ENCODE data around the gene MSRB3.

DNA sequence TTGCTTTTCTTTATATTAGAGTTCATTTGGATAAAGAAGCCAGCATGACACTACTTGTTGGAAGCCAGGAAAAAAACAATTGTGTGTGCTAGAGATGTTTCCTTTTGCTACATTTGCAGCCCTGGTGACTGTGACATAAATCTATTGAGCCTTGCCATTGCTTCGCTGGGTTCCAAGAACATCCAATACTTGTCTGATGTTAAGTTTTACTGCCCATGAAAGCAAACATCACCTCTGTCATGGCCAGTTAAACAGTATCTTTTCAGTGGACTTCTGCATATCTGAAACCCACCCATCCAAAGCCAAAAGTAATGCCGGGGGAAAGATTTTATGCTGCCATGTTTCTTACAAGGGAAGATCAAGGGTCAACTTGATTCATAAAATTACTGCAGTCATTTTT lies 184.0 kb downstream of the MSRB3 start:
- no peak for TF ChIP-seq POLR2A (IDR thresholded peaks at IDR 0.05)
- TF ChIP-seq, protein P1, sequence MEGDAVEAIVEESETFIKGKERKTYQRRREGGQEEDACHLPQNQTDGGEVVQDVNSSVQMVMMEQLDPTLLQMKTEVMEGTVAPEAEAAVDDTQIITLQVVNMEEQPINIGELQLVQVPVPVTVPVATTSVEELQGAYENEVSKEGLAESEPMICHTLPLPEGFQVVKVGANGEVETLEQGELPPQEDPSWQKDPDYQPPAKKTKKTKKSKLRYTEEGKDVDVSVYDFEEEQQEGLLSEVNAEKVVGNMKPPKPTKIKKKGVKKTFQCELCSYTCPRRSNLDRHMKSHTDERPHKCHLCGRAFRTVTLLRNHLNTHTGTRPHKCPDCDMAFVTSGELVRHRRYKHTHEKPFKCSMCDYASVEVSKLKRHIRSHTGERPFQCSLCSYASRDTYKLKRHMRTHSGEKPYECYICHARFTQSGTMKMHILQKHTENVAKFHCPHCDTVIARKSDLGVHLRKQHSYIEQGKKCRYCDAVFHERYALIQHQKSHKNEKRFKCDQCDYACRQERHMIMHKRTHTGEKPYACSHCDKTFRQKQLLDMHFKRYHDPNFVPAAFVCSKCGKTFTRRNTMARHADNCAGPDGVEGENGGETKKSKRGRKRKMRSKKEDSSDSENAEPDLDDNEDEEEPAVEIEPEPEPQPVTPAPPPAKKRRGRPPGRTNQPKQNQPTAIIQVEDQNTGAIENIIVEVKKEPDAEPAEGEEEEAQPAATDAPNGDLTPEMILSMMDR (IDR thresholded peaks at IDR 0.05): no peak

Measured in Peyer's patch (tissue), 4 donors.